NCI-H1092 (cell line): ENCODE measurements around the gene POLD3.

Source experiments
- DNase-seq: peaks from one replicate; lab custom pipeline; 2025; lab: John Stamatoyannopoulos, UW

POLD3 gene

GRCh38 chr11:74691755-74692154 is 99.4 kb downstream of the POLD3 start:
- no peak for DNase-seq
